RWPE1 (cell line): ENCODE data around the gene AP3S1.

ENCODE experiments used
- CTCF ChIA-PET: fragments of 350-600 bp; sonication (Branson Sonifier 250); formaldehyde crosslinking; extraction: SDS; loops from one replicate; lab custom pipeline; 2021; lab: Yijun Ruan, JAX
- POLR2A ChIA-PET: fragments of 400-600 bp; formaldehyde crosslinking; extraction: SDS; loops from one replicate; lab custom pipeline; 2020; ENCODE audit warnings: antibody characterized with exemption; ENCODE audit not compliant: low non-redundant PET; lab: Yijun Ruan, JAX
- DNase-seq: peaks from one replicate; pipeline ENCODE4 v3.0.0; 2012; ENCODE audit warnings: low spot score
- H3K27ac ChIP-seq: fragments of 450-650 bp; 2 replicates; pipeline ENCODE4 v1.5.1; 2017
- TF ChIP-seq, protein P1 (sequence below): fragments of 450-650 bp; conservative IDR thresholded peaks from 2 replicates; pipeline ENCODE4 v1.5.1; 2017; ENCODE audit warnings: low read depth, mild to moderate bottlenecking

Gene AP3S1

DNA sequence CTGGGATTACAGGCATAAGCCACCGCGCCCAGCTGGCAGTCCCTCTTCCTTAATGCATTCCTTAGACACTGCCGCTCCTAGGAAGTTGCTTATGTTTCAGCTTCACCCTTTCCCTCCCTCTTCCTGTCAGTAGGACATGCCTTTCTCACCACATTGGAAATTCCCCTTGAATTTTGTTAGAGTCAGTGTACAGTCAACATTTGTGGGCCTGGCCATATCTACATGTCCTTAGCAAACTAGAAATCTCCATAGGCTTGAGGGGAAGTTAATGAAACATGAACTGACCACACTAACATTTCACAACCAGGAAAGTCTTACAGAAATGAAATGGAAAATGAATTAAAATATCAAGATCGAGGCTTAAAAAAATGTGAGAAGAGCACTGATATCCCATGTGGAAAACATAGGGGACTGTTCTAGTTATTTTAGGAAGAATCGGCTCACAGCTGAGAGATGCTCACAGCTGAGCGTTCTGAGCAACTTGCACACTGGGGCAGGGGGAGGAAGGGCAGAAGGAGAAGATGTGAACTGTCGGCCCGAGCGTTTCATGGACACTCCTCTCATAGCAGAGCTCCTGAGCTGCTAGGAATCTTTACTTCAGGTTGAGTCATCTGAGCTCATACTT, 99.4 kb downstream of the AP3S1 start:
- no peak overlapping the region for H3K27ac ChIP-seq
- POLR2A ChIA-PET: no interaction called here
- peak; percentile 36 for DNase-seq
- TF ChIP-seq, protein P1, sequence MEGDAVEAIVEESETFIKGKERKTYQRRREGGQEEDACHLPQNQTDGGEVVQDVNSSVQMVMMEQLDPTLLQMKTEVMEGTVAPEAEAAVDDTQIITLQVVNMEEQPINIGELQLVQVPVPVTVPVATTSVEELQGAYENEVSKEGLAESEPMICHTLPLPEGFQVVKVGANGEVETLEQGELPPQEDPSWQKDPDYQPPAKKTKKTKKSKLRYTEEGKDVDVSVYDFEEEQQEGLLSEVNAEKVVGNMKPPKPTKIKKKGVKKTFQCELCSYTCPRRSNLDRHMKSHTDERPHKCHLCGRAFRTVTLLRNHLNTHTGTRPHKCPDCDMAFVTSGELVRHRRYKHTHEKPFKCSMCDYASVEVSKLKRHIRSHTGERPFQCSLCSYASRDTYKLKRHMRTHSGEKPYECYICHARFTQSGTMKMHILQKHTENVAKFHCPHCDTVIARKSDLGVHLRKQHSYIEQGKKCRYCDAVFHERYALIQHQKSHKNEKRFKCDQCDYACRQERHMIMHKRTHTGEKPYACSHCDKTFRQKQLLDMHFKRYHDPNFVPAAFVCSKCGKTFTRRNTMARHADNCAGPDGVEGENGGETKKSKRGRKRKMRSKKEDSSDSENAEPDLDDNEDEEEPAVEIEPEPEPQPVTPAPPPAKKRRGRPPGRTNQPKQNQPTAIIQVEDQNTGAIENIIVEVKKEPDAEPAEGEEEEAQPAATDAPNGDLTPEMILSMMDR: no peak
- CTCF ChIA-PET: no interaction called here

- TF ChIP-seq, protein P1: no peak
- CTCF ChIA-PET: no interaction called here
- POLR2A ChIA-PET: no interaction called here
- no peak overlapping the region for H3K27ac ChIP-seq
- DNase-seq: no peak
Observed at GRCh38 chr5:115944501-115944900, 102.8 kb downstream of the AP3S1 start.

GRCh38 chr5:115946655-115947054, 104.9 kb downstream of the AP3S1 start:
- CTCF ChIA-PET: no interaction called here

GRCh38 chr5:115947260-115947659, 105.5 kb downstream of the AP3S1 start:
- ChIA-PET POLR2A (no interaction called here), CTCF (no interaction called here)
- TF ChIP-seq, protein P1: no peak
- no peak overlapping the region for H3K27ac ChIP-seq
- no peak for DNase-seq

More at GRCh38 chr5:115946655-115947054, 104.9 kb downstream of the AP3S1 start:
- DNase-seq: no peak
- TF ChIP-seq, protein P1: no peak
- no peak overlapping the region for H3K27ac ChIP-seq
- POLR2A ChIA-PET: no interaction called here

DNA sequence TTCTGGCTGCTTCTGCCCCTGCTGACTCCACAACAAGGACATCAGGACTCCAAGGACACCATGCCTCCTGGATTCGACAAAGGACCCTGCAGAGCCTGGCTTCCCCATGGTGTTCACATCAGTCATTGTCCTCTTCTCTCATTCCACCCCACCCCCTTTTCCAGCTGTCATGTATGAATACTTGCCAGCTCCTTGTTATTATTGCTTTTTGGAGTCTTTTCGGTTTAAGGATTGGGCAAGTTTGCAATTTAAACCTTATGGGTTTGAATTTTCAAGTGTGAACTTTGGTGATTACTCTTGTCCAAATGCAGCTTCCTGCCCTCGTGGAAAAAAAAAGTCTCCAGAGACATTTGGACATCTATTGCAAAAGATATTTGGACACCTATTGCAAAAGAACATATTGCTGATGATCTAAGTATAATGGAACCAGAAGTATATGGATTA, 106.4 kb downstream of the AP3S1 start:
- ChIA-PET POLR2A (no interaction called here), CTCF (no interaction called here)
- H3K27ac ChIP-seq: no peak overlapping the region
- TF ChIP-seq, protein P1: no peak
- DNase-seq: no peak

DNA sequence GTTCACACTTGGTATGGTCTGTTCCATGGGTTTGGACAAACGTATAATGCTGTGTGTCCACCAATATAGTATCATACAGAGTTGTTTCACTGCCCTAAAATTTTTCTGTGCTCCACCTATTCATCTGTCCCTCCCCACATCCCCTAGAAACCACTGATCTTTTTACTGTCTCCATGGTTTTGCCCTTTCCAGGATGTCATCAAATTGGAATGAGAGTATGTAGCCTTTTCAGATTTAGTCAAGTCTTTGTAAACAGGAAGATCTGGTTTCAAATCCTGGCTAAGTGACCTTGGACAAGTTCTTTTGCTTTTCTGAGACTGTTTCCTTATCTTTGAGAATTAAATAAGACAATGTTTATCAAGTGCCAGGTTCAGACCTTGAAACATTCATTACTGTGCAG, 107.4 kb downstream of the AP3S1 start:
- no peak overlapping the region for H3K27ac ChIP-seq
- POLR2A ChIA-PET: no interaction called here
- CTCF ChIA-PET: no interaction called here
- no peak for DNase-seq
- TF ChIP-seq, protein P1: no peak
